ENCODE measurements around the gene STARD3.
"Not testable (repeated sequence)": the region's sequence is repeated elsewhere in the genome, so short reads cannot be mapped to it uniquely, and the experiment has no call there.

DNA sequence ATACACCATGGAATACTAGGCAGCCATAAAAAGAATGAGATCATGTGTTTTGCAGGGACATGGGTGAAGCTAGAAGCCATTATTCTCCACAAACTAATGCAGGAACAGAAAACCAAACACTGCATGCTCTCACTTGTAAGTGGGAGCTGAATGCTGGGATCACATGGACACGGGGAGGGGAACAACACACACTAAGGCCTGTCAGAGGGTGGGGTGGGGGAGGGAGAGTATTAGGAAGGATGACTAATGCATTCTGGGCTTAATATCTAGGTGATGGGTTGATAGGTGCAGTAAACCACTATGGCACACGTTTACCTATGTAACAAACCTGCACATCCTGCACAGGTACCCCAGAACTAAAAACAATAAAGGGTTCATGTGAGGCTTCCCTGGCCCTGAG is 46.8 kb upstream of the STARD3 start:
- TF ChIP-seq, protein P1, sequence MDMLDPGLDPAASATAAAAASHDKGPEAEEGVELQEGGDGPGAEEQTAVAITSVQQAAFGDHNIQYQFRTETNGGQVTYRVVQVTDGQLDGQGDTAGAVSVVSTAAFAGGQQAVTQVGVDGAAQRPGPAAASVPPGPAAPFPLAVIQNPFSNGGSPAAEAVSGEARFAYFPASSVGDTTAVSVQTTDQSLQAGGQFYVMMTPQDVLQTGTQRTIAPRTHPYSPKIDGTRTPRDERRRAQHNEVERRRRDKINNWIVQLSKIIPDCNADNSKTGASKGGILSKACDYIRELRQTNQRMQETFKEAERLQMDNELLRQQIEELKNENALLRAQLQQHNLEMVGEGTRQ (CRISPR knock-in tag; IDR thresholded peaks at IDR 0.05) = not testable (repeated sequence)
- TF ChIP-seq, protein P2, sequence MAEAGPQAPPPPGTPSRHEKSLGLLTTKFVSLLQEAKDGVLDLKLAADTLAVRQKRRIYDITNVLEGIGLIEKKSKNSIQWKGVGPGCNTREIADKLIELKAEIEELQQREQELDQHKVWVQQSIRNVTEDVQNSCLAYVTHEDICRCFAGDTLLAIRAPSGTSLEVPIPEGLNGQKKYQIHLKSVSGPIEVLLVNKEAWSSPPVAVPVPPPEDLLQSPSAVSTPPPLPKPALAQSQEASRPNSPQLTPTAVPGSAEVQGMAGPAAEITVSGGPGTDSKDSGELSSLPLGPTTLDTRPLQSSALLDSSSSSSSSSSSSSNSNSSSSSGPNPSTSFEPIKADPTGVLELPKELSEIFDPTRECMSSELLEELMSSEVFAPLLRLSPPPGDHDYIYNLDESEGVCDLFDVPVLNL (CRISPR knock-in tag; IDR thresholded peaks at IDR 0.05; ENCODE audit: borderline replicate concordance, low read depth) = not testable (repeated sequence)
- TF ChIP-seq, protein P3, sequence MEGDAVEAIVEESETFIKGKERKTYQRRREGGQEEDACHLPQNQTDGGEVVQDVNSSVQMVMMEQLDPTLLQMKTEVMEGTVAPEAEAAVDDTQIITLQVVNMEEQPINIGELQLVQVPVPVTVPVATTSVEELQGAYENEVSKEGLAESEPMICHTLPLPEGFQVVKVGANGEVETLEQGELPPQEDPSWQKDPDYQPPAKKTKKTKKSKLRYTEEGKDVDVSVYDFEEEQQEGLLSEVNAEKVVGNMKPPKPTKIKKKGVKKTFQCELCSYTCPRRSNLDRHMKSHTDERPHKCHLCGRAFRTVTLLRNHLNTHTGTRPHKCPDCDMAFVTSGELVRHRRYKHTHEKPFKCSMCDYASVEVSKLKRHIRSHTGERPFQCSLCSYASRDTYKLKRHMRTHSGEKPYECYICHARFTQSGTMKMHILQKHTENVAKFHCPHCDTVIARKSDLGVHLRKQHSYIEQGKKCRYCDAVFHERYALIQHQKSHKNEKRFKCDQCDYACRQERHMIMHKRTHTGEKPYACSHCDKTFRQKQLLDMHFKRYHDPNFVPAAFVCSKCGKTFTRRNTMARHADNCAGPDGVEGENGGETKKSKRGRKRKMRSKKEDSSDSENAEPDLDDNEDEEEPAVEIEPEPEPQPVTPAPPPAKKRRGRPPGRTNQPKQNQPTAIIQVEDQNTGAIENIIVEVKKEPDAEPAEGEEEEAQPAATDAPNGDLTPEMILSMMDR (IDR thresholded peaks at IDR 0.05) = not testable (repeated sequence)
- TF ChIP-seq EMX1, CREM (CRISPR knock-in tag; IDR thresholded peaks at IDR 0.05): not testable (repeated sequence)
- TF ChIP-seq, protein P4, sequence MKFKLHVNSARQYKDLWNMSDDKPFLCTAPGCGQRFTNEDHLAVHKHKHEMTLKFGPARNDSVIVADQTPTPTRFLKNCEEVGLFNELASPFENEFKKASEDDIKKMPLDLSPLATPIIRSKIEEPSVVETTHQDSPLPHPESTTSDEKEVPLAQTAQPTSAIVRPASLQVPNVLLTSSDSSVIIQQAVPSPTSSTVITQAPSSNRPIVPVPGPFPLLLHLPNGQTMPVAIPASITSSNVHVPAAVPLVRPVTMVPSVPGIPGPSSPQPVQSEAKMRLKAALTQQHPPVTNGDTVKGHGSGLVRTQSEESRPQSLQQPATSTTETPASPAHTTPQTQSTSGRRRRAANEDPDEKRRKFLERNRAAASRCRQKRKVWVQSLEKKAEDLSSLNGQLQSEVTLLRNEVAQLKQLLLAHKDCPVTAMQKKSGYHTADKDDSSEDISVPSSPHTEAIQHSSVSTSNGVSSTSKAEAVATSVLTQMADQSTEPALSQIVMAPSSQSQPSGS (CRISPR knock-in tag; IDR thresholded peaks at IDR 0.05; ENCODE audit: borderline replicate concordance, low read depth) = not testable (repeated sequence)
- TF ChIP-seq, protein P5, sequence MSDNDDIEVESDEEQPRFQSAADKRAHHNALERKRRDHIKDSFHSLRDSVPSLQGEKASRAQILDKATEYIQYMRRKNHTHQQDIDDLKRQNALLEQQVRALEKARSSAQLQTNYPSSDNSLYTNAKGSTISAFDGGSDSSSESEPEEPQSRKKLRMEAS (CRISPR knock-in tag; IDR thresholded peaks at IDR 0.05) = not testable (repeated sequence)
